HG03139 (cell line): ENCODE results near the gene LRRC38.
"Not testable (repeated sequence)": the region's sequence is repeated elsewhere in the genome, so short reads cannot be mapped to it uniquely, and the experiment has no call there.

Experiments
- ATAC-seq: cut with Tn5 transposase; IDR thresholded peaks from one replicate; pipeline ENCODE4 v1.9.1; 2021; ENCODE audit not compliant: unreplicated experiment

Gene LRRC38

GRCh38 chr1:13513895-13514546 is at the start of gene LRRC38:
TSS of gene LRRC38 (minus strand) at chr1:13514003. CDS start at chr1:13513593, 410 bp downstream.
- no peak for ATAC-seq

- not testable (repeated sequence) for ATAC-seq
Observed at GRCh38 chr1:13562981-13563380, 49.2 kb upstream of the LRRC38 start.

GRCh38 chr1:13560541-13560940 is 46.7 kb upstream of the LRRC38 start:
- no peak for ATAC-seq

- no peak for ATAC-seq
Observed at GRCh38 chr1:13556224-13556764, 42.5 kb upstream of the LRRC38 start.

GRCh38 chr1:13554798-13555197 is 41.0 kb upstream of the LRRC38 start:
- ATAC-seq: no peak

GRCh38 chr1:13550663-13551062 is 36.9 kb upstream of the LRRC38 start:
- no peak for ATAC-seq

GRCh38 chr1:13549521-13549920 is 35.7 kb upstream of the LRRC38 start:
- ATAC-seq: no peak

- ATAC-seq: no peak
Observed at GRCh38 chr1:13549021-13549420, 35.2 kb upstream of the LRRC38 start.

GRCh38 chr1:13548281-13548680 is 34.5 kb upstream of the LRRC38 start:
- no peak for ATAC-seq

- ATAC-seq: no peak
Observed at GRCh38 chr1:13546791-13547190, 33.0 kb upstream of the LRRC38 start.

GRCh38 chr1:13544221-13544556 is 30.4 kb upstream of the LRRC38 start:
- ATAC-seq: no peak

- no peak for ATAC-seq
Observed at GRCh38 chr1:13543451-13544220, 29.8 kb upstream of the LRRC38 start.

GRCh38 chr1:13541435-13542215 is 27.8 kb upstream of the LRRC38 start:
- no peak for ATAC-seq

GRCh38 chr1:13540866-13541265 is 27.1 kb upstream of the LRRC38 start:
- no peak for ATAC-seq

- ATAC-seq: no peak
Observed at GRCh38 chr1:13539683-13540082, 25.9 kb upstream of the LRRC38 start.

GRCh38 chr1:13538832-13539231 is 25.0 kb upstream of the LRRC38 start:
- ATAC-seq: no peak

GRCh38 chr1:13536571-13536970 is 22.8 kb upstream of the LRRC38 start:
- ATAC-seq: no peak

- no peak for ATAC-seq
Observed at GRCh38 chr1:13535227-13535626, 21.4 kb upstream of the LRRC38 start.

GRCh38 chr1:13528320-13528719 is 14.5 kb upstream of the LRRC38 start:
- no peak for ATAC-seq

- no peak for ATAC-seq
Observed at GRCh38 chr1:13523780-13524477, 10.1 kb upstream of the LRRC38 start.

- ATAC-seq: no peak
Observed at GRCh38 chr1:13520985-13521384, 7.2 kb upstream of the LRRC38 start.
